ENCODE results near the gene WIPF3.
"Not testable (repeated sequence)": the region's sequence is repeated elsewhere in the genome, so short reads cannot be mapped to it uniquely, and the experiment has no call there.

WIPF3 gene

GRCh38 chr7:29953726-29954347, 147.5 kb downstream of the WIPF3 start:
- Histone ChIP-seq H3K4me3 (ENCODE audit: low read depth, low read length) (no peak overlapping the region), H3K9me3 (ENCODE audit: control insufficient read depth, insufficient read depth, low read length) (no peaks in the 10 kb centered on the region), H3K4me1 (ENCODE audit: control insufficient read depth, insufficient read depth, low read length) (peaks cover 9% of the 10 kb centered on the region), H3K36me3 (ENCODE audit: control insufficient read depth, insufficient read depth, low read length) (peaks cover 26% of the 10 kb centered on the region), H3K9ac (ENCODE audit: low read depth, low read length) (no peak overlapping the region), H3K27me3 (ENCODE audit: control insufficient read depth, insufficient read depth, low read length) (no peaks in the 10 kb centered on the region)

GRCh38 chr7:29955075-29955792, 148.9 kb downstream of the WIPF3 start:
- Histone ChIP-seq H3K9me3 (ENCODE audit: control insufficient read depth, insufficient read depth, low read length) (no peaks in the 10 kb centered on the region), H3K36me3 (ENCODE audit: control insufficient read depth, insufficient read depth, low read length) (peaks cover 15% of the 10 kb centered on the region), H3K4me3 (ENCODE audit: low read depth, low read length) (no peak overlapping the region), H3K4me1 (ENCODE audit: control insufficient read depth, insufficient read depth, low read length) (peaks cover 12% of the 10 kb centered on the region), H3K27me3 (ENCODE audit: control insufficient read depth, insufficient read depth, low read length) (no peaks in the 10 kb centered on the region), H3K9ac (ENCODE audit: low read depth, low read length) (no peak overlapping the region)

GRCh38 chr7:29955799-29956486, 149.6 kb downstream of the WIPF3 start:
- H3K9me3 ChIP-seq (ENCODE audit: control insufficient read depth, insufficient read depth, low read length), result no peaks in the 10 kb centered on the region
- peaks cover 12% of the 10 kb centered on the region for H3K4me1 ChIP-seq (ENCODE audit: control insufficient read depth, insufficient read depth, low read length)
- H3K4me3 ChIP-seq (ENCODE audit: low read depth, low read length), result no peak overlapping the region
- no peak overlapping the region for H3K9ac ChIP-seq (ENCODE audit: low read depth, low read length)
- no peaks in the 10 kb centered on the region for H3K27me3 ChIP-seq (ENCODE audit: control insufficient read depth, insufficient read depth, low read length)
- peaks cover 12% of the 10 kb centered on the region for H3K36me3 ChIP-seq (ENCODE audit: control insufficient read depth, insufficient read depth, low read length)

GRCh38 chr7:29956487-29956836, 150.2 kb downstream of the WIPF3 start:
- Histone ChIP-seq H3K9me3 (ENCODE audit: control insufficient read depth, insufficient read depth, low read length) (no peaks in the 10 kb centered on the region), H3K27me3 (ENCODE audit: control insufficient read depth, insufficient read depth, low read length) (no peaks in the 10 kb centered on the region), H3K36me3 (ENCODE audit: control insufficient read depth, insufficient read depth, low read length) (peaks cover 8% of the 10 kb centered on the region), H3K4me1 (ENCODE audit: control insufficient read depth, insufficient read depth, low read length) (peaks cover 12% of the 10 kb centered on the region), H3K4me3 (ENCODE audit: low read depth, low read length) (no peak overlapping the region), H3K9ac (ENCODE audit: low read depth, low read length) (no peak overlapping the region)

- H3K4me3 ChIP-seq (ENCODE audit: low read depth, low read length), result no peak overlapping the region
- H3K9me3 ChIP-seq (ENCODE audit: control insufficient read depth, insufficient read depth, low read length), result no peaks in the 10 kb centered on the region
- peaks cover 4% of the 10 kb centered on the region for H3K36me3 ChIP-seq (ENCODE audit: control insufficient read depth, insufficient read depth, low read length)
- no peaks in the 10 kb centered on the region for H3K27me3 ChIP-seq (ENCODE audit: control insufficient read depth, insufficient read depth, low read length)
- peaks cover 12% of the 10 kb centered on the region for H3K4me1 ChIP-seq (ENCODE audit: control insufficient read depth, insufficient read depth, low read length)
- no peak overlapping the region for H3K9ac ChIP-seq (ENCODE audit: low read depth, low read length)
Measured at GRCh38 chr7:29957521-29958310, 151.4 kb downstream of the WIPF3 start.

- Histone ChIP-seq H3K36me3 (ENCODE audit: control insufficient read depth, insufficient read depth, low read length) (no peaks in the 10 kb centered on the region), H3K4me1 (ENCODE audit: control insufficient read depth, insufficient read depth, low read length) (peaks cover 12% of the 10 kb centered on the region), H3K9me3 (ENCODE audit: control insufficient read depth, insufficient read depth, low read length) (no peaks in the 10 kb centered on the region), H3K4me3 (ENCODE audit: low read depth, low read length) (no peak overlapping the region), H3K9ac (ENCODE audit: low read depth, low read length) (no peak overlapping the region), H3K27me3 (ENCODE audit: control insufficient read depth, insufficient read depth, low read length) (no peaks in the 10 kb centered on the region)
Measured at GRCh38 chr7:29958667-29959358, 152.5 kb downstream of the WIPF3 start.

GRCh38 chr7:29961611-29962010, 155.3 kb downstream of the WIPF3 start:
- H3K4me3 ChIP-seq (ENCODE audit: low read depth, low read length); H3K27me3 ChIP-seq (ENCODE audit: control insufficient read depth, insufficient read depth, low read length); H3K9me3 ChIP-seq (ENCODE audit: control insufficient read depth, insufficient read depth, low read length); H3K9ac ChIP-seq (ENCODE audit: low read depth, low read length); H3K4me1 ChIP-seq (ENCODE audit: control insufficient read depth, insufficient read depth, low read length); H3K36me3 ChIP-seq (ENCODE audit: control insufficient read depth, insufficient read depth, low read length): not testable (repeated sequence)

GRCh38 chr7:29962035-29962434, 155.7 kb downstream of the WIPF3 start:
- no peak overlapping the region for H3K9ac ChIP-seq (ENCODE audit: low read depth, low read length)
- no peaks in the 10 kb centered on the region for H3K36me3 ChIP-seq (ENCODE audit: control insufficient read depth, insufficient read depth, low read length)
- peaks cover 8% of the 10 kb centered on the region for H3K4me1 ChIP-seq (ENCODE audit: control insufficient read depth, insufficient read depth, low read length)
- no peaks in the 10 kb centered on the region for H3K27me3 ChIP-seq (ENCODE audit: control insufficient read depth, insufficient read depth, low read length)
- no peak overlapping the region for H3K4me3 ChIP-seq (ENCODE audit: low read depth, low read length)
- no peaks in the 10 kb centered on the region for H3K9me3 ChIP-seq (ENCODE audit: control insufficient read depth, insufficient read depth, low read length)

- Histone ChIP-seq H3K4me1 (ENCODE audit: control insufficient read depth, insufficient read depth, low read length) (no peaks in the 10 kb centered on the region), H3K4me3 (ENCODE audit: low read depth, low read length) (no peak overlapping the region), H3K27me3 (ENCODE audit: control insufficient read depth, insufficient read depth, low read length) (no peaks in the 10 kb centered on the region), H3K9me3 (ENCODE audit: control insufficient read depth, insufficient read depth, low read length) (no peaks in the 10 kb centered on the region), H3K36me3 (ENCODE audit: control insufficient read depth, insufficient read depth, low read length) (peaks cover 3% of the 10 kb centered on the region), H3K9ac (ENCODE audit: low read depth, low read length) (no peak overlapping the region)
Measured at GRCh38 chr7:29965030-29965429, 158.7 kb downstream of the WIPF3 start.
